ENCODE data around the gene FTSJ1.

DNA sequence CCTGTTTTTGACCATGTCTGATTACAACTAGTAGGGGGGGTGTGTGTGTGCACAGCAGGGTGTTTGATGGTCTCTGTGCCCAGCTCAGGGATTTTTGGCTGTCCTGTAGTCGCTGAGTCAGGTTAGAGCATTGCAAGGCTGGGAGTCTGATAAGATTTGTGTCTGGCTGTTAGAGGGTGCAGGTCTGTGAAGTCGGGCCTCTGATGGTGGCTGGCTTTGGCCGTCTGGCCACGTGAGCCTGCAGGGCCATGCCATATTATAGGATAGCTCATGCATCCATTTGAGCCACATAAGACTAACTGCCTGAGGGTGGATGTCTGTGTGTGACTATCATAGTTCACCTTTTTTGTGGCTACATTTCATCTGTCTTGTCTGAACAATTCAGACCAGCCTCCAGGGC lies 37.7 kb downstream of the FTSJ1 start:
- TF ChIP-seq CTCF (IDR thresholded peaks at IDR 0.05) (no peak), FOXK1 (CRISPR knock-in tag; IDR thresholded peaks at IDR 0.05) (no peak), ZNF138 (CRISPR knock-in tag; conservative IDR thresholded peaks at IDR 0.05) (no peak), CREM (CRISPR knock-in tag; IDR thresholded peaks at IDR 0.05) (no peak), ELF4 (CRISPR knock-in tag; IDR thresholded peaks at IDR 0.05; ENCODE audit: low read depth) (no peak), JUN (CRISPR knock-in tag; IDR thresholded peaks at IDR 0.05) (no peak), NR2C2 (CRISPR knock-in tag; IDR thresholded peaks at IDR 0.05) (no peak), GABPB1 (CRISPR knock-in tag; IDR thresholded peaks at IDR 0.05) (no peak), E2F1 (CRISPR knock-in tag; IDR thresholded peaks at IDR 0.05) (no peak), ATF6 (CRISPR knock-in tag; IDR thresholded peaks at IDR 0.05) (no peak), HMGXB4 (CRISPR knock-in tag; IDR thresholded peaks at IDR 0.05) (no peak), TEAD4 (CRISPR knock-in tag; IDR thresholded peaks at IDR 0.05) (no peak)

Data from WTC11 (cell line).